Activated CD8-positive, alpha-beta T cell treated with anti-CD3 and anti-CD28 coated beads, Interleukin-2, amount 10 ng/mL, durations not matched to agents 7 days and 5 days (primary cell): Measurements from ENCODE around the gene UBN1. TPM values are rescaled to one million over a fixed set of nuclear protein-coding genes. Genes with fewer than 3 reads are reported as not detected.
A peak's percentile ranks its signal among the peaks of the same experiment; 100 is the strongest.

Source experiments
- ATAC-seq: fragments of 150-1000 bp; cut with Tn5 transposase; one replicate; pipeline ENCODE4 v1.10.0; 2021; ENCODE audit warnings: moderate library complexity
- CTCF ChIA-PET: fragments of 350-600 bp; sonication (Branson Sonifier 250); formaldehyde crosslinking; loops from one replicate; lab custom pipeline; 2021; ENCODE audit warnings: antibody characterized with exemption; lab: Charles Lee
- POLR2A ChIA-PET: fragments of 350-600 bp; sonication (Branson Sonifier 250); formaldehyde crosslinking; loops from one replicate; lab custom pipeline; 2021; ENCODE audit warnings: antibody characterized with exemption; lab: Charles Lee
- DNase-seq: peaks from one replicate; pipeline ENCODE4 v3.0.0-alpha.2; 2020
- H3K27ac Mint-ChIP-seq: one replicate; pipeline ENCODE4 v1.8.0; 2021; ENCODE audit warnings: mild to moderate bottlenecking, mixed read lengths
- H3K27me3 Mint-ChIP-seq: one replicate; pipeline ENCODE4 v1.8.0; 2021; ENCODE audit warnings: low read depth, mixed read lengths
- H3K36me3 Mint-ChIP-seq: one replicate; pipeline ENCODE4 v1.8.0; 2021; ENCODE audit warnings: low read depth, mixed read lengths
- H3K4me1 Mint-ChIP-seq: one replicate; pipeline ENCODE4 v1.8.0; 2021; ENCODE audit warnings: low read depth, mixed read lengths
- H3K4me3 Mint-ChIP-seq: one replicate; pipeline ENCODE4 v1.8.0; 2021; ENCODE audit warnings: mild to moderate bottlenecking, mixed read lengths
- H3K9me3 Mint-ChIP-seq: one replicate; pipeline ENCODE4 v1.8.0; 2022; ENCODE audit warnings: mixed read lengths; ENCODE audit not compliant: insufficient read depth
- total RNA-seq, 2 experiments: library from RNA; stranded (reverse); gene quantifications; one replicate each; pipeline ENCODE4 v1.2.3, GENCODE V29; 2021

The UBN1 gene
- total RNA-seq, 2 experiments from 2014 or later, result 42.1 to 44.1 TPM

DNA sequence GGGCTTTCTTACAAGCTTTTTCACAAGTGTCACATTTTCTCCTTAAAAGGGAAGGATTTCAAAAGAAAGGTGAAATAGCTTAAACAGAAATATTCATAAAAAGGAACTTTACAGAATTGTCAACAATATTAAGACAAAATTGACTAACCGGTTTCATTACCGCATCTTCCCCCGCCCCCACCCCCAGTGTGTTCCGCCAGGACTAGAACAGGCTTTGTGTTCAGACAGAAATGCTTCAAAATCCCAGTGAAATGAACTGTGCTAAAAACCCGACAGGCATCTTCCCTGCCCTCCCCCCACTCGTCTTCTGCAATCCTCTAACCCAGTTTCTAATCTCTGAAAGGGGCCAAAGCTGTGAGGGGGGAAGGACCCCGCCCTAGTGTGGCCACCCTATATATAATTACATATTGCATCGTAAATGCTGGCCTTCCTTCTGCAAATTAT lies 43.9 kb upstream of the UBN1 start:
- ChIA-PET POLR2A (interaction anchor here (0.7 to 2.9 kb wide), 5 partner anchors 9 to 218 kb away, joined by 3 to 11 read pairs (median 5); partner anchors contain the start of genes GLYR1, UBN1 and ZNF500), CTCF (interaction anchor here (1.0 to 1.5 kb wide), 4 partner anchors 13 to 179 kb away, joined by 3 read pairs; partner anchors contain the start of gene MGRN1)
- ATAC-seq, result no peak
- Mint-ChIP-seq H3K4me1 (peaks cover 26% of the 10 kb centered on the region), H3K4me3 (peak overlapping the region; percentile 83), H3K27me3 (no peaks in the 10 kb centered on the region), H3K36me3 (peaks cover 20% of the 10 kb centered on the region), H3K9me3 (no peaks in the 10 kb centered on the region), H3K27ac (no peak overlapping the region)
- no peak for DNase-seq

DNA sequence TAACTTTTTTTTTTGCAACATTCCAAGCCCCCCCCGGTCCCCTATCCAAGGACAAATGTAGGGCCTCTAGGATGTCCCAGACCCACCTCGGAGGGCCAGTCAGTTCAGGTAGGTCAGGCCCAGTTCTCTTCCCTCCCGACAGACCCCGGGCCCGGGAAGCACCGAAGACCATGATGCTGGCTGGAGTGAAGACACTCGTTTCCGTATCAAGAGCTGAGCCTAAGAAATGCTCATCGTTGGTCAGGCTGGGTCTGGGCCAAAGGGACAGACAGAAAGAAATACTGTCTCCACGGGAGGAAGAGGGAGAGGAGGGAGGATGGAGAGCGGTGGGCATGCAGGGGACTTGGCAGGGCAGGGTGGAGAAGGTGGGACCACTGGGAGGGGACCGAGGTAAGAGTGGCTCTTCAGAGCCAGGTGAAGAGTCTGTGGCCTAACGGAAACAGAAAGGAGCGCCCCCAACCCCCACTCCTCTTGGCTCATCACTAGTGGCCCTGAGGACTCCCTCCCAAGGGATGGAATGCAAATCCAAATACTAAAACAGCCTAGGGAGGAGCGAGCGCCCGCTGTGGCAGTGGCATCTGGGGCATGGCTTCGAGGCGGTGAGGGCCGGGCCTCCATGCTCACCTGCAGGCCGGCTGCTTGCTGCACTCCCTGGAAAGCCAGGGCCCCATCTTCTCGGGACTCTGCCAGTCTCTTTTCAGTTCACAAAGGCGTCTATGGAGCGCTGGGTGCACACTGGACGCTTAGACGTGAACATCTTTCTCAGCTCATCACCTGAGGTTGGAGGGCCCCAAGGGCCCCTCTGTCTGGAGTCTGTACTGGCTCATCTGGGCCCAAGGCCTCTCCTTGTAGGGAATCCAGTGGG lies 43.2 kb upstream of the UBN1 start:
- Mint-ChIP-seq H3K9me3 (no peaks in the 10 kb centered on the region), H3K27ac (no peak overlapping the region), H3K4me1 (peaks cover 26% of the 10 kb centered on the region), H3K36me3 (peaks cover 23% of the 10 kb centered on the region), H3K4me3 (peak overlapping the region; percentile 36), H3K27me3 (no peaks in the 10 kb centered on the region)
- DNase-seq, result no peak
- ChIA-PET CTCF (no interaction called here), POLR2A (interaction anchor here (0.6 to 1.0 kb wide), 3 partner anchors 8 to 219 kb away, joined by 3 to 5 read pairs (median 3); no protein-coding TSS in a partner anchor)
- ATAC-seq, result no peak

DNA sequence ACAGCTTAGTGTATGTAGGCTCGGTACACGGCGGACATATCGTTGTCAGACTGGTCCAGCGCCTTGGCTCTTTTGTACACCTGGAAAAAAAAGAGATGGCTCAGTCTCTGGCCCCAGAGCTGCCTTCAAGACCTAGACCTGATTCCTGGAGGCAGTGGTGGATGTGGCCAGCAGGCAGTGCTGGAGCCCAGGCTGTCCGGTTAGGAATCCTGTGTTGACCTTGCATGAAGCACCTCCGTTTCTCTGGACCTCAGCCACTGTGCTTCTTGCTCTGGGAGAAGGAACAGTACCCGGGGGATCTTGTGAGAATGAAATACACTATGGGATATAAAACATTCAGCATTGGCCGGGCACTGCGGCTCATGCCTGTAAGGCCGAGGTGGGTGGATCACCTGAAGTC lies 42.0 kb upstream of the UBN1 start:
- H3K4me1 Mint-ChIP-seq, result peaks cover 25% of the 10 kb centered on the region
- no peaks in the 10 kb centered on the region for H3K9me3 Mint-ChIP-seq
- POLR2A ChIA-PET, result no interaction called here
- CTCF ChIA-PET, result no interaction called here
- DNase-seq (no peak), ATAC-seq (no peak)
- no peak overlapping the region for H3K27ac Mint-ChIP-seq
- no peak overlapping the region for H3K4me3 Mint-ChIP-seq
- peaks cover 24% of the 10 kb centered on the region for H3K36me3 Mint-ChIP-seq
- no peaks in the 10 kb centered on the region for H3K27me3 Mint-ChIP-seq

DNA sequence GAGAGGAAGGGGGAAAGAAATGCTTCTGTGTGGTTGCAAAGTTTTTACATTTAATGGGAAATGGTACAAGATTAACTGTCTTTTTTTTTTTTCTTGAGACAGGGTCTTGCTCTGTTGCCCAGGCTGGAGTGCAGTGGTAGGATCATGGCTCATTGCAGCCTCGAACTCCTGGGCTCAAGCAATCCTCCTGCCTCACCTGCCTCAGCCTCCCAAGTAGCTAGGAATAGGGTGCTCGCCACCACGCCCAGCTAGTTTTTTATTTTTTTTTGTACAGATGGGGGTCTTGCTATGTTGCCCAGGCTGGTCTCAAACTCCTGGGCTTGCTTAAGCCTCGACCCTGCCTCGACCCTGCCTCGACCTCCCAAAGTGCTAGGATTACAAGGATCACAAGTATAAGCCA lies 41.0 kb upstream of the UBN1 start:
- Mint-ChIP-seq H3K27me3 (no peaks in the 10 kb centered on the region), H3K4me1 (peaks cover 17% of the 10 kb centered on the region), H3K4me3 (no peak overlapping the region), H3K27ac (no peak overlapping the region), H3K9me3 (no peaks in the 10 kb centered on the region), H3K36me3 (peaks cover 29% of the 10 kb centered on the region)
- DNase-seq (no peak), ATAC-seq (no peak)
- POLR2A ChIA-PET, result no interaction called here
- CTCF ChIA-PET, result no interaction called here

DNA sequence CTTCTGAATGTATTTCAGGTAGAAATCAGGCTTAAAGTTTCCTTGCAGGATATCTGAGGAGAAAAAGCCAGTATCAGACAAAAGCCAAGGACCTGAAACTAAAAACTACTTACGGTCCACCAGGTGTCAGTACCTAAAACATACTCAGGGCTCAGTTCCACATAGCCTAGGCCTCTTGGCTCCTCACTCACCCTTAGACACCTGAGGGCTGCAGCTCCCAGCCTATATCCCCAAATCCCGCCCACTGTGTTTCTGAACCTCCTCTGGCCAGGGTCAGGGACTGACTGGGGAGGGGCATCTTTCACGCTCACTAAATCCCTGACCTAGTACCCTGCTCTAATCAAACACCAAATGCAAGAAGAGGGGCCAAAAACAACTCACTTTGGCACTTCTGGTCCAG lies 36.0 kb upstream of the UBN1 start:
- POLR2A ChIA-PET, result no interaction called here
- no peaks in the 10 kb centered on the region for H3K27me3 Mint-ChIP-seq
- no peaks in the 10 kb centered on the region for H3K4me1 Mint-ChIP-seq
- no peak overlapping the region for H3K27ac Mint-ChIP-seq
- H3K9me3 Mint-ChIP-seq, result no peaks in the 10 kb centered on the region
- no peak for DNase-seq
- CTCF ChIA-PET, result no interaction called here
- H3K4me3 Mint-ChIP-seq, result no peak overlapping the region
- no peak for ATAC-seq
- H3K36me3 Mint-ChIP-seq, result peaks cover 52% of the 10 kb centered on the region

DNA sequence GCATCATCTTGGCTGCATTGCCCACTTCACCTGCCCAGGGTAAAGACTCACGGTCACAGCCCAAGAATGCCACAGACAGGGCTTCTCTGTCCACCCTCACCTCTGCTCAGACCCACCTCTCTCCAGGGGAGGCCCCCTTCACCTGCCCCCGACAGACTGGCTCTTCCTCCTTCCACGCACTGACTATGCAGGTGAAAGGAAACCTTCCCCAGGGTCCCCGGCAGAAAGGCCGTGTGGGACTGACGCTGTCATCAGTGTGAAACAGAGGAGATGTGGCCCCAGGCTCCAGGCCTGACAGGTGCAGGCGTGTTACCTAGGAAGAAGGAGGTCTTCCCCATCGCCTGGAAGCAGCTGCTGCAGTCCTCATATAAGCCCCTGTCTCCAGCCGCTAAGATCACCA lies 35.5 kb upstream of the UBN1 start:
- no peaks in the 10 kb centered on the region for H3K9me3 Mint-ChIP-seq
- ATAC-seq, result no peak
- DNase-seq, result no peak
- no peak overlapping the region for H3K27ac Mint-ChIP-seq
- H3K4me3 Mint-ChIP-seq, result no peak overlapping the region
- H3K4me1 Mint-ChIP-seq, result no peaks in the 10 kb centered on the region
- CTCF ChIA-PET, result no interaction called here
- no peaks in the 10 kb centered on the region for H3K27me3 Mint-ChIP-seq
- H3K36me3 Mint-ChIP-seq, result peaks cover 53% of the 10 kb centered on the region
- POLR2A ChIA-PET, result interaction anchor here (1.2 kb wide), 1 partner anchor 9 kb away, joined by 3 read pairs; no protein-coding TSS in a partner anchor

DNA sequence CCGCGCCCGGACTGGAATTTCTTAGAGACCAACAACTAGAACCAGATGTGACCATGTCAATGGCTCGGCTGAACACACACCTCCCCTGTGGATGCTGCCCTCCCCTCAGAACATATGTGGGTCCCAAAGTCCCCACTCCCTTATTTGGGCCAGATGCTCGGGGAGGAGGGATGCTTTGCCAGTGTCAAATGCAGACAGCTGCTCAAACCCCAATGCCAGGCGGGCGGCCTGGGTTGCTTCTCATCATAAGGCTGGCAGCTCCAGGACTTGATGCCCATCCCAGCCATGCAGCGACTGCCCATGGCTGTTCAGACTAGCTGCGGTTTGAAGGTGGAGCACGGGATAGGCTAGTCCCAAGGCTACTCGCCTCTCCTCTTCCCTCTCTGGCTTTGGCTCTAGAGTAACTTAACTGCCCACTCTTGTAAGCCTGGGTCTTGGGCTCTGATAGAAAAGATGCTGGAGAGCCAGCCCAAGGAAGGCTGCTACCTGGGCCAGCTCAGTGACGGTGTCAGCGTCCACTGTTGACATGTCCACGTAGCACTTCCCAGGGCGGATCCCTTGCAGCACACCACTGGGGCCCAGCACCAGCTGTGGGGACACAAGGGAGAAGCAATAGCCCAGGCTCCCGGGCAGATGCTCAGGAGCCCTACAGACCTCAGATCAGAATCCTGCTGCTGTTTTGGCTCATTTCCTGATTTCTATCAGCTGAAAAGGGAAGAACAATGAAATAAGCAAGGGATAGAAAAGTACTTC lies 33.9 kb upstream of the UBN1 start:
- no peak for DNase-seq
- H3K27me3 Mint-ChIP-seq, result no peaks in the 10 kb centered on the region
- ATAC-seq, result no peak
- H3K36me3 Mint-ChIP-seq, result peaks cover 53% of the 10 kb centered on the region
- no peaks in the 10 kb centered on the region for H3K9me3 Mint-ChIP-seq
- POLR2A ChIA-PET, result no interaction called here
- H3K4me3 Mint-ChIP-seq, result no peak overlapping the region
- CTCF ChIA-PET, result no interaction called here
- no peak overlapping the region for H3K27ac Mint-ChIP-seq
- H3K4me1 Mint-ChIP-seq, result no peaks in the 10 kb centered on the region

DNA sequence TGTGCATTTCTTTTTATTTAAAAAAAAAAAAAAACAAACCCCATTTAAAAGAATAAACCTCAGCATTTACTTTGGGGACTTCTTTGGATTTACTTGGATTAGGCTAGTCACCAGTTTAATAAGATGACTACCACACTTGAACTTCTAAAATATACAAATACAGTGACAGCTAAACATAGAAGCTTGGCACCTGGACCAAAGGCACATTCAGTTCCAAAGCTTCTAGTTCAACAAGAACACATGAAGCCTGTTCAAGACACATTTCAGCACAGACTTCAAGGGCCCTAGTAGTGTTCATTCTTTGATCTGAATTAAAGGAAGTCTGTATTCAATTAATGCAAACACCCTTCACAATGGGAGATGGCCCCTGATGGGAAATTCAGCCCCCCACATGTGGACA lies 33.2 kb upstream of the UBN1 start:
- ATAC-seq, result no peak
- no peak for DNase-seq
- H3K36me3 Mint-ChIP-seq, result peaks cover 54% of the 10 kb centered on the region
- no peaks in the 10 kb centered on the region for H3K9me3 Mint-ChIP-seq
- ChIA-PET POLR2A (no interaction called here), CTCF (no interaction called here)
- H3K4me3 Mint-ChIP-seq, result no peak overlapping the region
- no peaks in the 10 kb centered on the region for H3K4me1 Mint-ChIP-seq
- no peak overlapping the region for H3K27ac Mint-ChIP-seq
- no peaks in the 10 kb centered on the region for H3K27me3 Mint-ChIP-seq

DNA sequence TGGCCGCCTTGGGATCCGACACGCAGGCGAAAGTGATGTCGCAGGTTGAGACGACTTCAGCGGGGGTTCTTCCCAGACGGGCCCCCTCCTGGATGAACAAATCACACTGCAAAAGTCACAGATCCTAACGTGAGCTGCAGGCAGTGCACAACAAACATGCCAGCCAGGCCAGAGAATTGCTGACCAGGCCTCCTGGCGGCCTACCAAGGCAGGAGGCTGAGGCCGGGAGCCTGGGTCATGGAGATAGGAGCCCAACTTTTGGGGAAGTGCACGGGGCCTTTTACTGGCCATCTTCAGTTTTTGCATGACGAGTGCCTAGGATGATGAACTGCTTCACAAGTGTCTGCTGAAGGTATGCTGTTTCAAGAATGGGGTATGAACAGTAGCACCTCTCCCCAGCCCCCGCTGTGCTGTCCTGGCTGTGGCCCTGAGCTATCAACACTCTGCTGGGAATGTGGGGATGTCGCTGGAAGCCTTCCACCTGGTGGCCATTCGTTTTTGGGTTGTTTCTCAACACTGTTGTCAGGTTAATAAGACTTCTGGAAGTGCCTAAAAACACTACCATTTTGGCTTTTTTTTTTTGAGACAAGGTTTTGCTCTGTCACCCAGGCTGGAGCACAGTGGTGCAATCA lies 32.6 kb upstream of the UBN1 start:
- DNase-seq (no peak), ATAC-seq (no peak)
- ChIA-PET POLR2A (no interaction called here), CTCF (no interaction called here)
- Mint-ChIP-seq H3K4me1 (no peaks in the 10 kb centered on the region), H3K9me3 (no peaks in the 10 kb centered on the region), H3K36me3 (peaks cover 57% of the 10 kb centered on the region), H3K27me3 (no peaks in the 10 kb centered on the region), H3K4me3 (no peak overlapping the region), H3K27ac (no peak overlapping the region)

DNA sequence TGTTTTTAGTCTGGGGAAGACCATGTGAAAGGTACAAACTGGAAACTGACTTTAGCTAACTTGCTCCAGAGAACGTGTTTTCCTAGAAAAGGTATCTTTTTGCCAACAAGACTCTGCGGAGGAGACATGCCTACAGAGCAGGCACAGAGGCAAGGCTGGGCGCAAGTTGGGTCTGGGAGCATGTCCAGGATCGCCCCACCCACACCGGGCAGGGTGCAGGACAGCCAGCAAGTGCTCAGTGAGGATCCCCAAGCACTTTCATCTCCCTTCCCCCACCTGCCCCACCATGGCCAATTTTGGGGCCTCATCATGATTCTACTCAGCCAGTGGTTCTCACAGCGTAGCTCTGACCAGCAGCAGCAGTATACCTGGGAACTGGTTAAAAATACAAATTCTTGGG lies 26.6 kb upstream of the UBN1 start:
- CTCF ChIA-PET, result interaction anchor here (1.4 kb wide), 1 partner anchor 12 kb away, joined by 3 read pairs; no protein-coding TSS in a partner anchor
- no peak for ATAC-seq
- DNase-seq, result no peak
- POLR2A ChIA-PET, result no interaction called here
- no peak overlapping the region for H3K4me3 Mint-ChIP-seq
- H3K36me3 Mint-ChIP-seq, result peaks cover 57% of the 10 kb centered on the region
- H3K4me1 Mint-ChIP-seq, result no peaks in the 10 kb centered on the region
- no peak overlapping the region for H3K27ac Mint-ChIP-seq
- no peaks in the 10 kb centered on the region for H3K9me3 Mint-ChIP-seq
- no peaks in the 10 kb centered on the region for H3K27me3 Mint-ChIP-seq

DNA sequence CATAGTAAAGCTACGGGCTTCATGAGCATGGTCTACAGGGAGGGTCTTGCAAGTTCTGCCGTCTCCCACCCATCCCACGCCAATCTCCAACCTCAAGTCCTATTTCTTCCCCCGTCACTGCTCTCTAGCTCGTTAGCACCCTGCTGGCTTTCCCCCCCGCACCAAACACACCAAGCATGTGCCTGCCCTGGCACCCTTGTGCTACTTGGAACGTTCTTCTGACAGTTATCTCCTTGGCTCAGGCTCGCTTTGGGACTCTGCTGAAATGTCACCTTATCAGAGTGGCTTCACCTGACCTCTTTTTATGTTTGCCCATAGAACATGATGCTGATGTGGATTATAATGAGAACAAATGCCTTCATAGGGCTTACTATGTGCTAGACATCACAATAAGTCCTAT lies 22.1 kb upstream of the UBN1 start:
- no peak overlapping the region for H3K27ac Mint-ChIP-seq
- CTCF ChIA-PET, result no interaction called here
- H3K27me3 Mint-ChIP-seq, result no peaks in the 10 kb centered on the region
- DNase-seq (no peak), ATAC-seq (no peak)
- no peaks in the 10 kb centered on the region for H3K9me3 Mint-ChIP-seq
- H3K36me3 Mint-ChIP-seq, result peaks cover 58% of the 10 kb centered on the region
- POLR2A ChIA-PET, result no interaction called here
- H3K4me3 Mint-ChIP-seq, result no peak overlapping the region
- H3K4me1 Mint-ChIP-seq, result no peaks in the 10 kb centered on the region
